Measurements from ENCODE around the gene CCL3.
A peak's percentile ranks its signal among the peaks of the same experiment; 100 is the strongest.
"Not testable (repeated sequence)": the region's sequence is repeated elsewhere in the genome, so short reads cannot be mapped to it uniquely, and the experiment has no call there.

Gene CCL3

GRCh38 chr17:36104246-36104645 lies 14.3 kb upstream of the CCL3 start:
- H3K27ac Mint-ChIP-seq = peak overlapping the region; percentile 58
- not testable (repeated sequence) for H3K4me1 Mint-ChIP-seq (ENCODE audit: low read depth); H3K9me3 Mint-ChIP-seq (ENCODE audit: low read depth); H3K36me3 Mint-ChIP-seq
- H3K4me3 Mint-ChIP-seq = peak overlapping the region; percentile 68
- peaks cover 13% of the 10 kb centered on the region for H3K27me3 Mint-ChIP-seq

- not testable (repeated sequence) for H3K9me3 Mint-ChIP-seq (ENCODE audit: low read depth); H3K4me1 Mint-ChIP-seq (ENCODE audit: low read depth); H3K36me3 Mint-ChIP-seq
- Mint-ChIP-seq H3K27me3 (peaks cover 17% of the 10 kb centered on the region), H3K4me3 (peak within 1 kb of the TSS; percentile 68), H3K27ac (peak within 1 kb of the TSS; percentile 58)
Measured at GRCh38 chr17:36103401-36103975, 13.5 kb upstream of the CCL3 start, which contains the start of gene CCL4. Gene CCL4, plus strand, starts transcription at chr17:36103827. Its CDS starts 79 bp downstream, at chr17:36103906.

- H3K36me3 Mint-ChIP-seq; H3K9me3 Mint-ChIP-seq (ENCODE audit: low read depth); H3K4me1 Mint-ChIP-seq (ENCODE audit: low read depth); H3K27ac Mint-ChIP-seq; H3K4me3 Mint-ChIP-seq; H3K27me3 Mint-ChIP-seq: not testable (repeated sequence)
Measured at GRCh38 chr17:36099004-36099403, 9.1 kb upstream of the CCL3 start.

GRCh38 chr17:36095992-36096391 lies 6.0 kb upstream of the CCL3 start:
- H3K27me3 Mint-ChIP-seq = peaks cover 17% of the 10 kb centered on the region
- H3K4me1 Mint-ChIP-seq (ENCODE audit: low read depth) = peaks cover 15% of the 10 kb centered on the region
- H3K27ac Mint-ChIP-seq = no peak overlapping the region
- no peak overlapping the region for H3K4me3 Mint-ChIP-seq
- H3K9me3 Mint-ChIP-seq (ENCODE audit: low read depth) = no peaks in the 10 kb centered on the region
- no peaks in the 10 kb centered on the region for H3K36me3 Mint-ChIP-seq

- no peak overlapping the region for H3K4me3 Mint-ChIP-seq
- H3K4me1 Mint-ChIP-seq (ENCODE audit: low read depth) = peaks cover 26% of the 10 kb centered on the region
- H3K27me3 Mint-ChIP-seq = peaks cover 14% of the 10 kb centered on the region
Measured at GRCh38 chr17:36094746-36095145, 4.8 kb upstream of the CCL3 start.

GRCh38 chr17:36094232-36094631 lies 4.3 kb upstream of the CCL3 start:
- Mint-ChIP-seq H3K4me1 (ENCODE audit: low read depth) (peaks cover 26% of the 10 kb centered on the region), H3K27ac (no peak overlapping the region), H3K4me3 (no peak overlapping the region), H3K27me3 (peaks cover 14% of the 10 kb centered on the region), H3K36me3 (no peaks in the 10 kb centered on the region), H3K9me3 (ENCODE audit: low read depth) (no peaks in the 10 kb centered on the region)

More at GRCh38 chr17:36094746-36095145, 4.8 kb upstream of the CCL3 start:
- no peaks in the 10 kb centered on the region for H3K36me3 Mint-ChIP-seq
- H3K9me3 Mint-ChIP-seq (ENCODE audit: low read depth) = no peaks in the 10 kb centered on the region
- peak overlapping the region; percentile 19 for H3K27ac Mint-ChIP-seq

- not testable (repeated sequence) for H3K4me3 Mint-ChIP-seq; H3K9me3 Mint-ChIP-seq (ENCODE audit: low read depth); H3K36me3 Mint-ChIP-seq
- peak overlapping the region; percentile 50 for H3K27ac Mint-ChIP-seq
- peaks cover 10% of the 10 kb centered on the region for H3K27me3 Mint-ChIP-seq
- peaks cover 26% of the 10 kb centered on the region for H3K4me1 Mint-ChIP-seq (ENCODE audit: low read depth)
Measured at GRCh38 chr17:36092715-36093114, 2.8 kb upstream of the CCL3 start.

- Mint-ChIP-seq H3K4me3 (no peak overlapping the region), H3K27me3 (peaks cover 10% of the 10 kb centered on the region), H3K9me3 (ENCODE audit: low read depth) (no peaks in the 10 kb centered on the region), H3K36me3 (no peaks in the 10 kb centered on the region), H3K27ac (no peak overlapping the region), H3K4me1 (ENCODE audit: low read depth) (peaks cover 26% of the 10 kb centered on the region)
Measured at GRCh38 chr17:36092230-36092629, 2.3 kb upstream of the CCL3 start.

GRCh38 chr17:36089339-36089865 lies 541 bp downstream of the CCL3 start:
- H3K4me3 Mint-ChIP-seq = peak overlapping the region; percentile 6
- H3K4me1 Mint-ChIP-seq (ENCODE audit: low read depth) = peaks cover 22% of the 10 kb centered on the region
- H3K9me3 Mint-ChIP-seq (ENCODE audit: low read depth) = no peaks in the 10 kb centered on the region
- peak overlapping the region; percentile 88 for H3K27ac Mint-ChIP-seq
- H3K36me3 Mint-ChIP-seq = no peaks in the 10 kb centered on the region
- H3K27me3 Mint-ChIP-seq = peaks cover 7% of the 10 kb centered on the region

GRCh38 chr17:36088670-36089338 lies 1.1 kb downstream of the CCL3 start:
- Mint-ChIP-seq H3K27me3 (peaks cover 7% of the 10 kb centered on the region), H3K36me3 (no peaks in the 10 kb centered on the region), H3K4me3 (peak overlapping the region; percentile 6), H3K27ac (no peak overlapping the region), H3K4me1 (ENCODE audit: low read depth) (peaks cover 22% of the 10 kb centered on the region), H3K9me3 (ENCODE audit: low read depth) (no peaks in the 10 kb centered on the region)

- Mint-ChIP-seq H3K4me1 (ENCODE audit: low read depth) (peaks cover 27% of the 10 kb centered on the region), H3K4me3 (peak overlapping the region; percentile 9)
- H3K9me3 Mint-ChIP-seq (ENCODE audit: low read depth); H3K27me3 Mint-ChIP-seq; H3K36me3 Mint-ChIP-seq; H3K27ac Mint-ChIP-seq: not testable (repeated sequence)
Measured at GRCh38 chr17:36087897-36088572, 1.9 kb downstream of the CCL3 start.

- H3K9me3 Mint-ChIP-seq (ENCODE audit: low read depth); H3K36me3 Mint-ChIP-seq; H3K27ac Mint-ChIP-seq; H3K27me3 Mint-ChIP-seq; H3K4me3 Mint-ChIP-seq: not testable (repeated sequence)
- H3K4me1 Mint-ChIP-seq (ENCODE audit: low read depth) = peaks cover 28% of the 10 kb centered on the region
Measured at GRCh38 chr17:36087471-36087870, 2.5 kb downstream of the CCL3 start.

- Mint-ChIP-seq H3K27ac (no peak overlapping the region), H3K27me3 (peaks cover 4% of the 10 kb centered on the region), H3K36me3 (no peaks in the 10 kb centered on the region), H3K4me1 (ENCODE audit: low read depth) (peaks cover 31% of the 10 kb centered on the region), H3K4me3 (no peak overlapping the region), H3K9me3 (ENCODE audit: low read depth) (no peaks in the 10 kb centered on the region)
Measured at GRCh38 chr17:36086791-36087190, 3.2 kb downstream of the CCL3 start.

- H3K27ac Mint-ChIP-seq = no peak overlapping the region
- peaks cover 29% of the 10 kb centered on the region for H3K4me1 Mint-ChIP-seq (ENCODE audit: low read depth)
- no peaks in the 10 kb centered on the region for H3K27me3 Mint-ChIP-seq
- H3K4me3 Mint-ChIP-seq = no peak overlapping the region
- H3K36me3 Mint-ChIP-seq = no peaks in the 10 kb centered on the region
- H3K9me3 Mint-ChIP-seq (ENCODE audit: low read depth) = no peaks in the 10 kb centered on the region
Measured at GRCh38 chr17:36085765-36086164, 4.2 kb downstream of the CCL3 start.

- not testable (repeated sequence) for H3K4me3 Mint-ChIP-seq; H3K9me3 Mint-ChIP-seq (ENCODE audit: low read depth); H3K36me3 Mint-ChIP-seq; H3K27ac Mint-ChIP-seq; H3K27me3 Mint-ChIP-seq
- H3K4me1 Mint-ChIP-seq (ENCODE audit: low read depth) = peaks cover 18% of the 10 kb centered on the region
Measured at GRCh38 chr17:36083691-36084090, 6.3 kb downstream of the CCL3 start.

Data from activated naive CD8-positive, alpha-beta T cell (primary cell).